GM12875 (cell line): ENCODE measurements around the gene RPL39.
"Not testable (repeated sequence)": the region's sequence is repeated elsewhere in the genome, so short reads cannot be mapped to it uniquely, and the experiment has no call there.

ENCODE experiments used
- H3K4me3 ChIP-seq: one replicate; pipeline ENCODE4 v1.5.1; 2011; ENCODE audit warnings: low read depth, low read length, control low read depth
- CTCF ChIP-seq: IDR thresholded peaks from 2 replicates; pipeline ENCODE4 v1.5.1; 2011; ENCODE audit warnings: low read depth, mild to moderate bottlenecking, control low read depth, inconsistent platforms, low read length, moderate library complexity, borderline replicate concordance; ENCODE audit not compliant: insufficient read depth

The RPL39 gene

GRCh38 chrX:119753639-119754257 is 37.7 kb downstream of the RPL39 start:
- H3K4me3 ChIP-seq, result no peak overlapping the region
- TF ChIP-seq CTCF, result peak; percentile 56

- no peak overlapping the region for H3K4me3 ChIP-seq
- TF ChIP-seq CTCF, result no peak
These were observed 38.4 kb downstream of the RPL39 start for GRCh38 chrX:119753001-119753400.

GRCh38 chrX:119750751-119751150 is 40.7 kb downstream of the RPL39 start:
- not testable (repeated sequence) for H3K4me3 ChIP-seq

- not testable (repeated sequence) for H3K4me3 ChIP-seq
These were observed 41.3 kb downstream of the RPL39 start for GRCh38 chrX:119750131-119750530.

GRCh38 chrX:119745283-119745848 is 46.1 kb downstream of the RPL39 start:
- H3K4me3 ChIP-seq, result no peak overlapping the region
- no peak for TF ChIP-seq CTCF

GRCh38 chrX:119738742-119739141 is 52.7 kb downstream of the RPL39 start:
- TF ChIP-seq CTCF, result no peak
- H3K4me3 ChIP-seq, result no peak overlapping the region
